Natural killer cell treated with Interleukin-12 subunit alpha and Interleukin-12 subunit beta and Interleukin-15 and Interleukin-18, amount 100 ng/mL, for 72 hours (primary cell): ENCODE results near the gene RYK. TPM values are rescaled to one million over a fixed set of nuclear protein-coding genes. Genes with fewer than 3 reads are reported as not detected.
"Not testable (repeated sequence)": the region's sequence is repeated elsewhere in the genome, so short reads cannot be mapped to it uniquely, and the experiment has no call there.

ENCODE experiments used
- ATAC-seq, 2 donors: fragments of 150-1000 bp; cut with Tn5 transposase in 1 of 2; sonication (Bioruptor Pico), chemical (Tn5 transposase) in 1 of 2; 2 replicates each; pipeline ENCODE4 v1.10.0; 2021
- DNase-seq: peaks from one replicate; pipeline ENCODE4 v3.0.0; 2022; ENCODE audit warnings: low spot score
- H3K27ac Mint-ChIP-seq, 2 donors: 1 replicate in 1 of 2; 2 replicates in 1 of 2; pipeline ENCODE4 v1.8.0; 2022; ENCODE audit warnings: mixed read lengths in 2 of 2, mild to moderate bottlenecking in 1 of 2, moderate library complexity in 1 of 2
- H3K27me3 Mint-ChIP-seq, 2 donors: 1 replicate in 1 of 2; 2 replicates in 1 of 2; pipeline ENCODE4 v1.8.0; 2022; ENCODE audit warnings: mixed read lengths in 2 of 2
- H3K36me3 Mint-ChIP-seq: one replicate; pipeline ENCODE4 v1.8.0; 2022; ENCODE audit warnings: mixed read lengths
- H3K4me1 Mint-ChIP-seq, 2 donors: 1 replicate in 1 of 2; 2 replicates in 1 of 2; pipeline ENCODE4 v1.8.0; 2022; ENCODE audit warnings: low read depth in 2 of 2, mixed read lengths in 2 of 2, mild to moderate bottlenecking in 1 of 2
- H3K4me3 Mint-ChIP-seq: one replicate; pipeline ENCODE4 v1.8.0; 2022; ENCODE audit warnings: mixed read lengths
- H3K9me3 Mint-ChIP-seq: 2 replicates; pipeline ENCODE4 v1.8.0; 2022; ENCODE audit warnings: mixed read lengths
- total RNA-seq, 2 donors: library from RNA; stranded (reverse); gene quantifications; one replicate each; pipeline ENCODE4 v1.2.3, GENCODE V29; 2022

Gene RYK
- total RNA-seq, 2 donors from 2014 or later: 20.6 to 20.8 TPM

DNA sequence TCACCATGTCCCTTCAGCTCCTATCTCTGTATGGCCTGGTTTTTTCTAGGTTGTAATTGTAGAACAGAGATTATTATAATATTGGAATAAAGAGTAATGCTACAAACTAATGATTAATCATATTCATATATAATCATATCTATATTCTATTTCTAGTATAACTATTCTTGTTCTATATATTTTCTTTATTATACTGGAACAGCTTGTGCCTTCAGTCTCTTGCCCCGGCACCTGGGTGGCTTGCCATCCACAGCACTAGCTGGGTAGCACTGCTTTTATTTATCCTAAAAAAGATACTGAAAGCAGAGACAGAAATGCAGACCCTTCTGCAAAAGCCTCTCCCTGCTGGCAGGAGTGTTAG lies 25.9 kb downstream of the RYK start:
- not testable (repeated sequence) for H3K9me3 Mint-ChIP-seq, H3K36me3 Mint-ChIP-seq, H3K27ac Mint-ChIP-seq, ATAC-seq, DNase-seq, H3K4me3 Mint-ChIP-seq, H3K27me3 Mint-ChIP-seq
- H3K4me1 Mint-ChIP-seq: peaks cover 15 to 21% of the 10 kb centered on the region in 2 donors

DNA sequence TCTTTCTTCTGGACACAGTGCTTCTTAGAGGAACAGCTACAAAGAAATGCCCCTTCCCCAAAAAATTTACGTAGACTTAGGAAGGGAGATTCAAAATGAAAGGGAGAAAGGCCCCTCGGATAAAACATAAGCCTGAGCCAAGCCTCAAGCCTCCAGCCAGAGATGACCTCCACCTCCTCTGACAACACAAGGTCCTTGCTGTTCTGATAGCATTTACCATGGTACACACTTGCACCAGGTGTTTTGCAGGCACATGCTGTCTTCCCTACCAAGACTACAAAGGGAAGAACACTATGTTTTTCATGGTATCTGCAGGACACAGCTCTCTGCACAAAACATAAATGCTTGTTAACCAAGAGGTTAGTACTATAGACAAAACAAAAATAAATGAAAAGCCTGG lies 27.8 kb downstream of the RYK start:
- no peaks in the 10 kb centered on the region for H3K9me3 Mint-ChIP-seq
- no peak for DNase-seq

GRCh38 chr3:134216851-134217250 lies 33.8 kb downstream of the RYK start:
- Mint-ChIP-seq H3K36me3 (no peaks in the 10 kb centered on the region), H3K27ac (peak overlapping the region in 1 of 2 donors; percentile 17), H3K27me3 (peaks cover 0 to 14% of the 10 kb centered on the region in 2 donors), H3K9me3 (no peaks in the 10 kb centered on the region), H3K4me1 (peaks cover 32 to 34% of the 10 kb centered on the region in 2 donors), H3K4me3 (peak overlapping the region; percentile 58)
- ATAC-seq: peak; percentile 94 to 98
- DNase-seq: peak; percentile 77

More for the DNA sequence above, 27.8 kb downstream of the RYK start:
- Mint-ChIP-seq H3K4me1 (peaks cover 8 to 9% of the 10 kb centered on the region in 2 donors), H3K4me3 (no peak overlapping the region), H3K36me3 (no peaks in the 10 kb centered on the region), H3K27ac (no peak overlapping the region), H3K27me3 (no peaks in the 10 kb centered on the region)
- no peak for ATAC-seq

DNA sequence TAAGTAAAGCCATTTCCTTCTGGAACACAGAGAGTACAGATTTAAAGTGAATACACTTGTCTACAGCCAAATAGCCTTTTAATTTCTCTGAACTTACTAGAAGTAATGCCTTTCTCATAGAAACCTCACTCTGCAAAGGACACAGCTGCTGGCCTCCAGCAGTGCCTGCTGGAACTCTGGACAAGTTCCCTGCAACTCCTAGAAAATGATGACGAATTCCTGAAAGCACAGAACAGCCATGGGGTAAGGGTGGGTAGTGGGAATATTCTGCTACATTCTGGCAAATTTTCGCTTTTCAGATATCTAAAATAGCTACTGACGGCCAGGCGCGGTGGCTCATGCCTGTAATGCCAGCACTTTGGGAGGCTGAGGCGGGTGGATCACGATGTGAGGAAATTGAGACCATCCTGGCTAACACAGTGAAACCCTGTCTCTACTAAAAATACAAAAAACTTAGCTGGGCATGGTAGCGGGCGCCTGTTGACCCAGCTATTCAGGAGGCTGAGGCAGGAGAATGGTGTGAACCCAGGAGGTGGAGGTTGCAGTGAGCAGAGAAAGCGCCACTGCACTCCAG lies 34.4 kb downstream of the RYK start:
- Mint-ChIP-seq H3K4me1 (peaks cover 32 to 34% of the 10 kb centered on the region in 2 donors), H3K36me3 (no peaks in the 10 kb centered on the region), H3K9me3 (no peaks in the 10 kb centered on the region), H3K27ac (no peak overlapping the region), H3K4me3 (no peak overlapping the region), H3K27me3 (peaks cover 0 to 14% of the 10 kb centered on the region in 2 donors)
- ATAC-seq (peak; percentile 29 to 52), DNase-seq (no peak)

DNA sequence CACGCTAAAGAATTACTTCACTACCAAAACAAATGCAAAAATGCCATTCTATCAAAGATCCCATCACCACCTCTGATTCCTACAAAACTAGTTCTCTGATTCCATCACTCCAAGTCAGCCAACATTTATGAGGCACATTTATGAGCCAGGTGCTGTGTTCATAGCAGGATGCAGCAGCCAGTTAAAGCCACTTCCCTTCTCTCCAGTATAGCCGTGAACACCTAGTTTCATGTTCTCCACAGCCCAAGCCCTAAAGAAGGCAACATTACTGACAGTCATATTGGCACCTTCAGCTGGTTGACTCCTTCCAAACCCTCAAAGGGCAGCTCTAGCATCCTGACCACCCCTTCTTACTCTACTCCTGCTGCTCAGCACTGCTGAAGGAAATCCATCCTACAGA lies 36.4 kb downstream of the RYK start:
- Mint-ChIP-seq H3K27me3 (peaks cover 0 to 14% of the 10 kb centered on the region in 2 donors), H3K4me1 (peaks cover 38 to 43% of the 10 kb centered on the region in 2 donors), H3K27ac (no peak overlapping the region), H3K36me3 (peaks cover 8% of the 10 kb centered on the region), H3K4me3 (no peak overlapping the region), H3K9me3 (no peaks in the 10 kb centered on the region)
- ATAC-seq (peak in 1 of 2 donors; percentile 57), DNase-seq (no peak)

GRCh38 chr3:134212967-134213665 lies 37.5 kb downstream of the RYK start:
- Mint-ChIP-seq H3K4me3 (no peak overlapping the region), H3K27ac (no peak overlapping the region), H3K27me3 (peaks cover 0 to 14% of the 10 kb centered on the region in 2 donors), H3K36me3 (peaks cover 8% of the 10 kb centered on the region), H3K4me1 (peaks cover 38 to 43% of the 10 kb centered on the region in 2 donors), H3K9me3 (no peaks in the 10 kb centered on the region)
- peak; percentile 81 for DNase-seq
- peak; percentile 57 to 64 for ATAC-seq

DNA sequence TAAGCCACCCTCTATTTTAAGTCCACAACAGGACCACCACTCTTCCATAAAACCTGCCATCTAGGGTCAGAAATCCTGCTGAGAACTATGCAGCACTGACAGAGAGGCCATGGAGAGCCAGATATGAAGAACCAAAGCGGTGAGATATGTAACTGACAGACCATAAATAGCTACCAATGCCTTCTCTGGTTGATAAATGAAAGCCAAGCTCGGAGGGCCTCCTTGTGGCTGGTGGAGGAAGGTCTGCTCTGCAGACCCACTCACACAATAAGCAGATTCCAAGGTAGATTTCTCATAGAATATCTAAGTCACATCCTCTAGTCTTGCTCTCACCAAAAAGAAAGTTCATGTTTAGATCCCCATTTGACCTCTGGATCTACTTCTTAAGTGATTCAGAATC lies 38.9 kb downstream of the RYK start:
- Mint-ChIP-seq H3K9me3 (no peaks in the 10 kb centered on the region), H3K4me3 (no peak overlapping the region), H3K27me3 (peaks cover 0 to 14% of the 10 kb centered on the region in 2 donors), H3K4me1 (peaks cover 30 to 35% of the 10 kb centered on the region in 2 donors), H3K27ac (no peak overlapping the region), H3K36me3 (peaks cover 8% of the 10 kb centered on the region)
- no peak for DNase-seq
- ATAC-seq: no peak

DNA sequence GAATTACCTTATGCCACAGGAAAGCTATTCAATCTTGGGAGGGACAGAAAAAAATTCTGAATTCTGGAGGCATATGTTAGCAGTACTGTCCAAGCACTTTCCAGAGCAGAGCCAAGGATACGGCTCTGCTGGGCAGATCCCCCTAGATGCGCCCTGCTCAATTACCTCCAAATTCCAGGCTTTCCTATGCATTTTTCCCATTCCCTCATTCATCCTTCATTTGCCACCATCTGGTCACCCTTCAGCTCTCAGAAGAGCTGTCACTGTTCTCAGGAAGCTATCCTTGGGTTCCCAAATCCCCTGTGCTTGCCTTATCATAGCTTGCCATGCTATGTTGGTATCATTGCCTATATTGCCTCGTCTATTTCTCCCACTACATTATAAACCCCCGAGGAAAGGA lies 45.2 kb downstream of the RYK start:
- H3K4me3 Mint-ChIP-seq: no peak overlapping the region
- no peaks in the 10 kb centered on the region for H3K9me3 Mint-ChIP-seq
- no peaks in the 10 kb centered on the region for H3K27me3 Mint-ChIP-seq
- ATAC-seq (no peak), DNase-seq (no peak)
- H3K4me1 Mint-ChIP-seq: peaks cover 0 to 1% of the 10 kb centered on the region in 2 donors
- no peak overlapping the region for H3K27ac Mint-ChIP-seq
- peaks cover 10% of the 10 kb centered on the region for H3K36me3 Mint-ChIP-seq

- Mint-ChIP-seq H3K36me3 (peaks cover 12% of the 10 kb centered on the region), H3K27ac (no peak overlapping the region), H3K4me1 (no peaks in the 10 kb centered on the region), H3K27me3 (no peaks in the 10 kb centered on the region), H3K9me3 (no peaks in the 10 kb centered on the region), H3K4me3 (no peak overlapping the region)
- ATAC-seq: no peak
- no peak for DNase-seq
Measured at GRCh38 chr3:134201201-134202130, 49.2 kb downstream of the RYK start.

- not testable (repeated sequence) for ATAC-seq, H3K27me3 Mint-ChIP-seq, DNase-seq, H3K27ac Mint-ChIP-seq, H3K4me3 Mint-ChIP-seq, H3K9me3 Mint-ChIP-seq, H3K4me1 Mint-ChIP-seq
- H3K36me3 Mint-ChIP-seq: peaks cover 12% of the 10 kb centered on the region
Measured at GRCh38 chr3:134199880-134200279, 50.8 kb downstream of the RYK start.

DNA sequence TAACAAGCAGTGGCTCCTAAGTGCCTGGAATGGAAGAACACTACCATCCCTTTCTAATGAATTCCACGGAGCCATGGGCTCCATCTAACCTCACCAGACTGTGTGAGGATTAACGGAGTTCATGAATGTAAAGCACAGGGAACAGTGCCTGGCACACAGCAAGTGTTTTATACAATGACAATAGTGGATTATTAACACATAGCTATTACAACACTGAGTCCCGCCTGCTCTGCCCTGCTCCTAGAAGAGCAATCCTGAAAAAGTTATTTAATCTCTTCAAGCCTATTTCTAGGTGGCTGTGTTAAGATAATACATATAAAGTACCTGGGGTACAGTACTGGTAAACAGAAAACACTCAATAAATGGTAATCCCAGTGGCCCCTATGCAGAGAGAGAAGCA lies 51.4 kb downstream of the RYK start:
- Mint-ChIP-seq H3K36me3 (peaks cover 12% of the 10 kb centered on the region), H3K4me1 (no peaks in the 10 kb centered on the region), H3K9me3 (no peaks in the 10 kb centered on the region), H3K27me3 (no peaks in the 10 kb centered on the region), H3K27ac (no peak overlapping the region), H3K4me3 (no peak overlapping the region)
- ATAC-seq: peak in 1 of 2 donors; percentile 38
- DNase-seq: no peak

GRCh38 chr3:134198414-134198813 lies 52.2 kb downstream of the RYK start:
- Mint-ChIP-seq H3K4me3 (no peak overlapping the region), H3K4me1 (no peaks in the 10 kb centered on the region), H3K27ac (no peak overlapping the region), H3K9me3 (no peaks in the 10 kb centered on the region), H3K36me3 (peaks cover 12% of the 10 kb centered on the region), H3K27me3 (no peaks in the 10 kb centered on the region)
- ATAC-seq (peak in 1 of 2 donors; percentile 52), DNase-seq (no peak)

GRCh38 chr3:134197681-134198261 lies 52.9 kb downstream of the RYK start:
- peak; percentile 62 to 72 for ATAC-seq
- H3K36me3 Mint-ChIP-seq: peaks cover 12% of the 10 kb centered on the region
- DNase-seq: no peak
- no peaks in the 10 kb centered on the region for H3K4me1 Mint-ChIP-seq
- no peak overlapping the region for H3K4me3 Mint-ChIP-seq
- no peak overlapping the region for H3K27ac Mint-ChIP-seq
- H3K9me3 Mint-ChIP-seq: no peaks in the 10 kb centered on the region
- no peaks in the 10 kb centered on the region for H3K27me3 Mint-ChIP-seq
